ENCODE data around the gene TFDP2.

The TFDP2 gene

DNA sequence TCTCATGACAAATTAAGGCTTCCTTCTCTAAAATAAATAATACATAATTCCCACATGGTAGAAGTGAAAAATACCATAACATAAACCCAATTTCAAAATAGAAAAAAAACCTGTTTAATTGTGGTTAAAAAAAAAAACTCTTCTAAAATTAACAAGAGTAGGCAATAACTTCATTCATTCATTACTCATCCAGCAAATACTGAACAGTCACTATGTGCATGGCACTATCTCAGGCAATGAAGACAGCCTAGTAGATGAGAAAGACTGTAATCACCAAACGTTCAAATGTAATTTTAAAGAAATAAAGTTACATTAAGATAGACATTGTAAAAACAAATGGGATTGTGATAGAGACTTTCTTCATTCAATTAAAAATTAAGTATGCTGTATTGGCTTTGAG, 43.4 kb downstream of the TFDP2 start:
- Histone ChIP-seq H4K8ac (ENCODE audit: low read depth, low read length) (no peak overlapping the region), H3K4me1 (ENCODE audit: control insufficient read depth in 1 of 2, insufficient read depth in 2 of 2, low read length in 2 of 2) (no peaks in the 10 kb centered on the region), H3K4me3 (ENCODE audit: low read depth, low read length) (no peak overlapping the region), H3K79me2 (ENCODE audit: control insufficient read depth, insufficient read depth, low read length, poor library complexity) (no peaks in the 10 kb centered on the region), H3K14ac (ENCODE audit: low read length) (no peak overlapping the region), H2AFZ (ENCODE audit: insufficient read depth, low read length, poor library complexity) (no peak overlapping the region), H2AK5ac (ENCODE audit: low read length) (no peak overlapping the region), H3K27me3 (ENCODE audit: insufficient read depth, low read length) (no peaks in the 10 kb centered on the region), H2BK12ac (ENCODE audit: low read length) (no peak overlapping the region), H3K9me3 (ENCODE audit: insufficient read depth, low read depth, low read length) (no peaks in the 10 kb centered on the region), H3K79me1 (ENCODE audit: low read length) (no peaks in the 10 kb centered on the region), H3K23ac (ENCODE audit: low read length) (no peak overlapping the region), H3K36me3 (ENCODE audit: control insufficient read depth in 1 of 2, insufficient read depth in 2 of 2, low read length in 2 of 2) (no peaks in the 10 kb centered on the region), H3K4ac (ENCODE audit: low read depth, low read length) (no peak overlapping the region), H3K27ac (ENCODE audit: low read depth, low read length) (no peak overlapping the region), H4K91ac (ENCODE audit: low read depth, low read length) (no peak overlapping the region), H3K9ac (ENCODE audit: low read length) (no peak overlapping the region), H2BK120ac (ENCODE audit: insufficient read depth, low read length, poor library complexity) (no peak overlapping the region), H3K18ac (ENCODE audit: low read length) (no peak overlapping the region), H2BK5ac (ENCODE audit: low read depth, low read length, poor library complexity) (no peak overlapping the region), H4K12ac (ENCODE audit: low read depth, low read length) (no peak overlapping the region), H3K4me2 (ENCODE audit: low read length) (no peak overlapping the region)
- DNase-seq = no peak
- WGBS (ENCODE audit: extremely low coverage, insufficient coverage, insufficient read length) = no CpG with 5 or more reads among the region's 1 CpG

DNA sequence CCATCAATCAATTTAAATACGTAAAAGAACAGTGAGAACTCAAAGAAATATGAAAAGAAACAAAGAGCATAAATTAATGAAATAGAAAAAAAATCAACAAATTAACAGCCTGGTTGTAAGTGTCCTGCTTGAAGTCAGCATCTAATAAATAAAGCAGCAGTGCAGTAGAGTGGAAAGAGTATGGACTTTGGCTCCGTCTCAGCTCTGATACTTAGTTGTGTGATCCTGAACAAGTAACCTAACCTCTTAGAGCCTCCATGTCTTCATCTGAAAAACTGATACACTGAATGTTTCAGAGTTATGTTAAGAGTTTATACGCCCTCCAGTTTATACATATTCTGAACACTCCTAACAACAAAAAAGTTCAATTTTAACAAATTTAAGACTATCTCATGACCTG, 44.6 kb downstream of the TFDP2 start:
- Histone ChIP-seq H3K14ac (ENCODE audit: low read length) (no peak overlapping the region), H3K27me3 (ENCODE audit: insufficient read depth, low read length) (no peaks in the 10 kb centered on the region), H2BK12ac (ENCODE audit: low read length) (no peak overlapping the region), H3K9ac (ENCODE audit: low read length) (no peak overlapping the region), H3K9me3 (ENCODE audit: insufficient read depth, low read depth, low read length) (no peaks in the 10 kb centered on the region), H2BK5ac (ENCODE audit: low read depth, low read length, poor library complexity) (no peak overlapping the region), H4K8ac (ENCODE audit: low read depth, low read length) (no peak overlapping the region), H3K79me1 (ENCODE audit: low read length) (no peaks in the 10 kb centered on the region), H3K23ac (ENCODE audit: low read length) (no peak overlapping the region), H4K91ac (ENCODE audit: low read depth, low read length) (no peak overlapping the region), H3K4me3 (ENCODE audit: low read depth, low read length) (no peak overlapping the region), H3K79me2 (ENCODE audit: control insufficient read depth, insufficient read depth, low read length, poor library complexity) (no peaks in the 10 kb centered on the region), H2BK120ac (ENCODE audit: insufficient read depth, low read length, poor library complexity) (no peak overlapping the region), H3K18ac (ENCODE audit: low read length) (no peak overlapping the region), H3K4ac (ENCODE audit: low read depth, low read length) (no peak overlapping the region), H3K4me1 (ENCODE audit: control insufficient read depth in 1 of 2, insufficient read depth in 2 of 2, low read length in 2 of 2) (no peaks in the 10 kb centered on the region), H3K27ac (ENCODE audit: low read depth, low read length) (no peak overlapping the region), H2AFZ (ENCODE audit: insufficient read depth, low read length, poor library complexity) (no peak overlapping the region), H3K36me3 (ENCODE audit: control insufficient read depth in 1 of 2, insufficient read depth in 2 of 2, low read length in 2 of 2) (no peaks in the 10 kb centered on the region), H4K12ac (ENCODE audit: low read depth, low read length) (no peak overlapping the region), H2AK5ac (ENCODE audit: low read length) (no peak overlapping the region), H3K4me2 (ENCODE audit: low read length) (no peak overlapping the region)
- no peak for DNase-seq
- no CpG with 5 or more reads among the region's 3 CpGs for whole genome bisulfite sequencing (ENCODE audit: extremely low coverage, insufficient coverage, insufficient read length)

DNA sequence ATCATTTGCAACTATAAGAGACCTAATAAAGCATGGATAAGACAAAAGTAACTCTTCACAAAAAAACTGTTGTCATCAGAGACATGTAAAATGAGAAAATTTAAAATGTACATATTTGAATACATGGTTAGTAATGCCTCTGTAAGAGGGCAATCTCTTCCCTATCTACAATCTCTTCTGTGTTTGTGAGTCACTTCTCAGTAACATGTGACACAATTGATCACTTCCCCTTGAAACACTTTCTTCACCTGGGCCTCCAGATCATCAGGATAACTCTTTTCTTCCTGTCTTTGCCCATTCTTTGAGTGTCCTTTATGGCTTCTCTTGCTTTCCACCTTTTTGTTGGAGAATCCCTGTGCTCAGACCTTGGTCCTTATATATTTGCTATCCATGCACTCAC, 50.4 kb downstream of the TFDP2 start:
- Histone ChIP-seq H2BK12ac (ENCODE audit: low read length) (no peak overlapping the region), H3K4ac (ENCODE audit: low read depth, low read length) (no peak overlapping the region)

DNA sequence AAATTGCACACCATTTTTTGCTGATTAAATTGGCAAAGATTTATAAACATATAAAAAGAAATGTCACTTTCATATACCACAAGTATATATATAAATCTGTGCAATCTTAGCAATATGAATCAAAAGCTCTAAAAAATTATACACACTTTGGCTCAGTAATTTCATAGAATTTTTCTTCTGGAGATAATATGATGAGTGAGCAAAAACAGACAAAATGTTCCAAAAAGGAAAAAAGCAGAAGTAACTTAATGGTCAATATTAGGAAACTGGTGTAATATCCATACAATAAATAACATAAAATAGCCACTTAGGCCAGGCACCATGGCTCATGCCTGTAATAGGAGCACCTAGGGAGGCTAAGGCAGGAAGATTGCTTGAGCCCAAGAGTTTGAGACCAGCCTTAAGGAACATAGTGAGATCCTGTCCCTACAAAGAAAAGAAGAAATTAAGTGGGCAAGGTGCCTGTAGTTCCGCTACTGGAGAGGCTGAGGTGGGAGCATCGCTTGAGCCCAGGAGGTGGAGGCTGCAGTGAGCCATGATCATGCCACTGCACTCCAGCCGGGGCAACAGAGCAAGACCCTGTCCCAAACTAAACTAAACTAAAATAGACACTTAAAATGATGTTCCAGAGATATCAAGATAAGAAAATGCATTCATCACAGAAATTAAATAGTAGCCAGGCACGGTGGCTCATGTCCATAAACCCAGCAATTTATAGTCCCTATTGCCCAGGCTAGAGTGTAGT, 52.1 kb downstream of the TFDP2 start:
- Histone ChIP-seq H3K9me3 (ENCODE audit: insufficient read depth, low read depth, low read length) (no peaks in the 10 kb centered on the region), H2BK5ac (ENCODE audit: low read depth, low read length, poor library complexity) (no peak overlapping the region), H3K18ac (ENCODE audit: low read length) (no peak overlapping the region)

More for the DNA sequence above, 50.4 kb downstream of the TFDP2 start:
- H3K23ac ChIP-seq (ENCODE audit: low read length) = no peak overlapping the region
- no peak overlapping the region for H3K18ac ChIP-seq (ENCODE audit: low read length)
- no peak overlapping the region for H4K91ac ChIP-seq (ENCODE audit: low read depth, low read length)
- H3K27ac ChIP-seq (ENCODE audit: low read depth, low read length) = no peak overlapping the region
- no peak overlapping the region for H2AFZ ChIP-seq (ENCODE audit: insufficient read depth, low read length, poor library complexity)
- no peaks in the 10 kb centered on the region for H3K27me3 ChIP-seq (ENCODE audit: insufficient read depth, low read length)
- no peak overlapping the region for H2AK5ac ChIP-seq (ENCODE audit: low read length)
- DNase-seq = no peak
- H3K4me3 ChIP-seq (ENCODE audit: low read depth, low read length) = no peak overlapping the region
- no peak overlapping the region for H2BK5ac ChIP-seq (ENCODE audit: low read depth, low read length, poor library complexity)
- H3K9ac ChIP-seq (ENCODE audit: low read length) = no peak overlapping the region
- no peak overlapping the region for H3K14ac ChIP-seq (ENCODE audit: low read length)
- no peaks in the 10 kb centered on the region for H3K36me3 ChIP-seq (ENCODE audit: control insufficient read depth in 1 of 2, insufficient read depth in 2 of 2, low read length in 2 of 2)
- H2BK120ac ChIP-seq (ENCODE audit: insufficient read depth, low read length, poor library complexity) = no peak overlapping the region
- H4K8ac ChIP-seq (ENCODE audit: low read depth, low read length) = no peak overlapping the region
- no peaks in the 10 kb centered on the region for H3K9me3 ChIP-seq (ENCODE audit: insufficient read depth, low read depth, low read length)
- no peaks in the 10 kb centered on the region for H3K79me2 ChIP-seq (ENCODE audit: control insufficient read depth, insufficient read depth, low read length, poor library complexity)
- peaks cover 2% of the 10 kb centered on the region for H3K79me1 ChIP-seq (ENCODE audit: low read length)
- H4K12ac ChIP-seq (ENCODE audit: low read depth, low read length) = no peak overlapping the region
- H3K4me2 ChIP-seq (ENCODE audit: low read length) = no peak overlapping the region
- H3K4me1 ChIP-seq (ENCODE audit: control insufficient read depth in 1 of 2, insufficient read depth in 2 of 2, low read length in 2 of 2) = no peaks in the 10 kb centered on the region

More for the DNA sequence above, 52.1 kb downstream of the TFDP2 start:
- no peak overlapping the region for H4K8ac ChIP-seq (ENCODE audit: low read depth, low read length)
- DNase-seq = no peak
- H3K23ac ChIP-seq (ENCODE audit: low read length) = no peak overlapping the region
- H3K4ac ChIP-seq (ENCODE audit: low read depth, low read length) = no peak overlapping the region
- no peaks in the 10 kb centered on the region for H3K4me1 ChIP-seq (ENCODE audit: control insufficient read depth in 1 of 2, insufficient read depth in 2 of 2, low read length in 2 of 2)
- H3K14ac ChIP-seq (ENCODE audit: low read length) = no peak overlapping the region
- H2BK120ac ChIP-seq (ENCODE audit: insufficient read depth, low read length, poor library complexity) = no peak overlapping the region
- H3K27ac ChIP-seq (ENCODE audit: low read depth, low read length) = no peak overlapping the region
- no peak overlapping the region for H3K4me3 ChIP-seq (ENCODE audit: low read depth, low read length)
- no CpG with 5 or more reads among the region's 4 CpGs for WGBS (ENCODE audit: extremely low coverage, insufficient coverage, insufficient read length)
- no peak overlapping the region for H4K91ac ChIP-seq (ENCODE audit: low read depth, low read length)
- H3K36me3 ChIP-seq (ENCODE audit: control insufficient read depth in 1 of 2, insufficient read depth in 2 of 2, low read length in 2 of 2) = no peaks in the 10 kb centered on the region
- peaks cover 2% of the 10 kb centered on the region for H3K79me1 ChIP-seq (ENCODE audit: low read length)
- H4K12ac ChIP-seq (ENCODE audit: low read depth, low read length) = no peak overlapping the region
- H3K27me3 ChIP-seq (ENCODE audit: insufficient read depth, low read length) = no peaks in the 10 kb centered on the region
- H2AFZ ChIP-seq (ENCODE audit: insufficient read depth, low read length, poor library complexity) = no peak overlapping the region
- no peak overlapping the region for H2AK5ac ChIP-seq (ENCODE audit: low read length)
- H3K9ac ChIP-seq (ENCODE audit: low read length) = no peak overlapping the region
- H3K4me2 ChIP-seq (ENCODE audit: low read length) = no peak overlapping the region
- no peaks in the 10 kb centered on the region for H3K79me2 ChIP-seq (ENCODE audit: control insufficient read depth, insufficient read depth, low read length, poor library complexity)
- no peak overlapping the region for H2BK12ac ChIP-seq (ENCODE audit: low read length)
